IMR-90 (cell line): ENCODE results near the gene SNIP1. TPM values are rescaled to one million over a fixed set of nuclear protein-coding genes. Genes with fewer than 3 reads are reported as not detected.
"Not testable (repeated sequence)": the region's sequence is repeated elsewhere in the genome, so short reads cannot be mapped to it uniquely, and the experiment has no call there.

ENCODE experiments used
- ATAC-seq: fragments of 200-7000 bp; cut with Tn5 transposase; 2 replicates; pipeline ENCODE4 v1.9.1; 2020; ENCODE audit warnings: low read depth, mild to moderate bottlenecking, moderate library complexity
- BruUV-seq: library from RNA; stranded (reverse); fragments of 400-500 nt; replicated peaks from 2 replicates; lab custom pipeline; 2021; lab: Mats Ljungman, UMichigan
- CTCF ChIA-PET: fragments of 300-600 bp; formaldehyde crosslinking; extraction: SDS; loops from one replicate; lab custom pipeline; 2021; ENCODE audit warnings: antibody characterized with exemption; lab: Yijun Ruan, JAX
- POLR2A ChIA-PET: fragments of 300-600 bp; sonication (Branson Sonifier 250); formaldehyde crosslinking; loops from one replicate; lab custom pipeline; 2022; ENCODE audit warnings: antibody characterized with exemption; ENCODE audit not compliant: unreplicated experiment; lab: Charles Lee
- DNase-seq: peaks from one replicate; pipeline ENCODE4 v3.0.0; 2013
- H2AFZ ChIP-seq: replicated peaks from 2 replicates; pipeline ENCODE3; 2013; ENCODE audit warnings: low read length, mild to moderate bottlenecking; ENCODE audit not compliant: poor library complexity
- H2AK5ac ChIP-seq: 2 replicates; pipeline ENCODE4 v1.6.1; 2013; ENCODE audit warnings: low read depth, low read length, inconsistent platforms
- H2AK9ac ChIP-seq: replicated peaks from 2 replicates; pipeline ENCODE3; 2013; ENCODE audit warnings: mild to moderate bottlenecking, low read depth, low read length, moderate library complexity; ENCODE audit not compliant: poor library complexity
- H2BK120ac ChIP-seq: 2 replicates; pipeline ENCODE4 v1.6.1; 2013; ENCODE audit warnings: low read depth, low read length, inconsistent platforms
- H2BK15ac ChIP-seq: 3 replicates; pipeline ENCODE4 v1.6.1; 2013; ENCODE audit warnings: low read depth, low read length, inconsistent platforms
- H2BK20ac ChIP-seq: 2 replicates; pipeline ENCODE4 v1.6.1; 2013; ENCODE audit warnings: low read depth, mild to moderate bottlenecking, inconsistent platforms, low read length, moderate library complexity
- H2BK5ac ChIP-seq: 2 replicates; pipeline ENCODE4 v1.6.1; 2013; ENCODE audit warnings: mild to moderate bottlenecking, low read depth, low read length, inconsistent platforms; ENCODE audit not compliant: poor library complexity, severe bottlenecking
- H3K14ac ChIP-seq: replicated peaks from 2 replicates; pipeline ENCODE4 v1.6.1; 2013; ENCODE audit warnings: low read depth, low read length, inconsistent platforms
- H3K18ac ChIP-seq: 2 replicates; pipeline ENCODE4 v1.6.1; 2013; ENCODE audit warnings: low read depth, low read length, control low read depth
- H3K23ac ChIP-seq: 2 replicates; pipeline ENCODE4 v1.6.1; 2013; ENCODE audit warnings: low read depth, low read length, inconsistent platforms
- H3K27ac ChIP-seq: 2 replicates; pipeline ENCODE4 v1.5.1; 2013; ENCODE audit warnings: mild to moderate bottlenecking, control low read depth, low read length; ENCODE audit not compliant: insufficient read depth
- H3K27me3 ChIP-seq: 2 replicates; pipeline ENCODE4 v1.6.1; 2013; ENCODE audit warnings: low read length; ENCODE audit not compliant: control insufficient read depth, insufficient read depth
- H3K36me3 ChIP-seq: 2 replicates; pipeline ENCODE4 v1.6.1; 2013; ENCODE audit warnings: low read length, mixed read lengths; ENCODE audit not compliant: control insufficient read depth, insufficient read depth
- H3K4ac ChIP-seq: 2 replicates; pipeline ENCODE4 v1.6.1; 2013; ENCODE audit warnings: low read depth, low read length, inconsistent platforms
- H3K4me1 ChIP-seq: 2 replicates; pipeline ENCODE4 v1.6.1; 2013; ENCODE audit warnings: low read length, mixed read lengths; ENCODE audit not compliant: control insufficient read depth, insufficient read depth
- H3K4me2 ChIP-seq: 2 replicates; pipeline ENCODE4 v1.6.1; 2013; ENCODE audit warnings: low read depth, mild to moderate bottlenecking, control low read depth, low read length, moderate library complexity
- H3K4me3 ChIP-seq: 2 replicates; pipeline ENCODE4 v1.5.1; 2013; ENCODE audit warnings: low read depth, mild to moderate bottlenecking, control low read depth, low read length, moderate library complexity; ENCODE audit not compliant: insufficient read depth
- H3K56ac ChIP-seq: 2 replicates; pipeline ENCODE4 v1.6.1; 2013; ENCODE audit warnings: low read length, inconsistent platforms; ENCODE audit not compliant: insufficient read depth; ENCODE audit errors: extremely low read depth
- H3K79me1 ChIP-seq, 2 experiments: 2 replicates each; pipeline ENCODE4 v1.6.1; 2013; ENCODE audit warnings: low read length in 2 of 2, inconsistent platforms in 1 of 2, low read depth in 1 of 2
- H3K9ac ChIP-seq: 2 replicates; pipeline ENCODE4 v1.6.1; 2013; ENCODE audit warnings: low read depth, low read length, control low read depth
- H3K9me1 ChIP-seq: 2 replicates; pipeline ENCODE4 v1.6.1; 2013; ENCODE audit warnings: low read length, inconsistent platforms; ENCODE audit not compliant: insufficient read depth
- H3K9me3 ChIP-seq: 2 replicates; pipeline ENCODE4 v1.6.1; 2013; ENCODE audit warnings: low read length; ENCODE audit not compliant: control insufficient read depth, insufficient read depth
- H4K20me1 ChIP-seq: 2 replicates; pipeline ENCODE4 v1.6.1; 2013; ENCODE audit warnings: low read length, inconsistent platforms; ENCODE audit not compliant: insufficient read depth
- H4K5ac ChIP-seq: 2 replicates; pipeline ENCODE4 v1.6.1; 2013; ENCODE audit warnings: mild to moderate bottlenecking, low read depth, low read length, control low read depth
- H4K8ac ChIP-seq, 2 experiments: 2 replicates each; pipeline ENCODE4 v1.6.1; 2013; ENCODE audit warnings: low read depth in 2 of 2, low read length in 2 of 2, control low read depth in 1 of 2, inconsistent platforms in 1 of 2
- H4K91ac ChIP-seq: 2 replicates; pipeline ENCODE4 v1.6.1; 2013; ENCODE audit warnings: low read depth, low read length, inconsistent platforms; ENCODE audit not compliant: insufficient read depth
- POLR2A ChIP-seq: IDR thresholded peaks from 2 replicates; pipeline ENCODE4 v1.6.1; 2012; ENCODE audit warnings: mild to moderate bottlenecking, low read depth, low read length
- WGBS, 2 experiments: methylation state at CpG; one replicate each; pipeline versions ENCODE4 v1.1.5 to v1.1.7; 2013; ENCODE audit warnings: missing lambda C conversion rate in 2 of 2; ENCODE audit not compliant: insufficient read length in 1 of 2; ENCODE audit errors: extremely low coverage in 2 of 2; 5-methylcytosine and 5-hydroxymethylcytosine counted together
- dilution Hi-C: fragments of 300-500 bp; cut with HindIII; formaldehyde crosslinking; loops from one replicate; pipeline ENCODE4 v1.14.3; 2018; ENCODE audit warnings: low sequenced_read_pairs; ENCODE audit not compliant: unreplicated experiment
- in situ Hi-C: fragments of 300-500 bp; cut with MboI; formaldehyde crosslinking; loops from 3 replicates; pipeline ENCODE4 v1.14.3; 2019; ENCODE audit warnings: low sequenced_read_pairs, inconsistent platforms, mixed read lengths
- intact Hi-C: fragments of 100-400 bp; cut with micrococcal nuclease; formaldehyde crosslinking; loops from 2 replicates; pipeline ENCODE4 v1.10.0; 2022
- polyA plus RNA-seq, 3 experiments: library from polyadenylated mRNA; depleted of rRNA; stranded (reverse); fragments of >200 nt; gene quantifications; 2 replicates each; pipeline ENCODE4 v1.2.3, GENCODE V29; 2012; ENCODE audit warnings: low replicate concordance in 1 of 3
- total RNA-seq: library from RNA; depleted of rRNA; stranded (reverse); fragments of >200 nt; gene quantifications from 2 replicates; pipeline ENCODE4 v1.2.3, GENCODE V29; 2012

SNIP1 gene
- total and polyA plus RNA-seq, 2 of the 4 experiments (the other 2 are of a cell fraction): 6.8 to 11.3 TPM

- TF ChIP-seq POLR2A: no peak
Observed at GRCh38 chr1:37560401-37561132, 6.5 kb upstream of the SNIP1 start (continued).

- Histone ChIP-seq H3K36me3 (peaks cover 13% of the 10 kb centered on the region), H3K79me1 (peaks cover 4 to 13% of the 10 kb centered on the region in 2 experiments; a peak in 1 of 4 replicates)
- H2BK120ac ChIP-seq, H3K4me3 ChIP-seq, ATAC-seq, in situ Hi-C loops, dilution Hi-C loops, H2AK9ac ChIP-seq, POLR2A ChIA-PET, H3K23ac ChIP-seq, BruUV-seq, DNase-seq, H3K9ac ChIP-seq, H2BK15ac ChIP-seq, H3K27ac ChIP-seq, H2AFZ ChIP-seq, intact Hi-C loops, H3K4me1 ChIP-seq, H4K20me1 ChIP-seq, H3K9me3 ChIP-seq, H3K4me2 ChIP-seq, H3K9me1 ChIP-seq, H3K27me3 ChIP-seq, H4K5ac ChIP-seq, H2AK5ac ChIP-seq, H4K8ac ChIP-seq, H3K4ac ChIP-seq, H3K14ac ChIP-seq, H3K18ac ChIP-seq, H3K56ac ChIP-seq, H4K91ac ChIP-seq, H2BK20ac ChIP-seq, H2BK5ac ChIP-seq: not testable (repeated sequence)
- CTCF ChIA-PET: interaction anchor here (0.5 kb wide), 1 partner anchor 129 kb away, joined by 3 read pairs; no protein-coding TSS in a partner anchor
- WGBS, 2 experiments: 90% methylated on average over 2 of the region's 12 CpGs; no CpG with 5 or more reads in 1 of the 2 experiments
Observed at GRCh38 chr1:37559957-37560379, 5.9 kb upstream of the SNIP1 start.
